Uterus (tissue), 2 donors: ENCODE results near the gene SHROOM3.

Source experiments
- CTCF ChIP-seq, 4 experiments: fragments of 200-600 bp in 2 of 4; fragments of 450-650 bp in 2 of 4; sonication (generic) in 2 of 4; IDR thresholded peaks; one replicate each; pipeline ENCODE4 v1.5.1; 2016 to 2019; ENCODE audit warnings: antibody characterized with exemption in 4 of 4, mild to moderate bottlenecking in 2 of 4, moderate library complexity in 1 of 4
- POLR2A ChIP-seq, 2 donors: fragments of 450-650 bp; IDR thresholded peaks; one replicate each; pipeline ENCODE4 v1.6.1; 2016; ENCODE audit warnings: antibody characterized with exemption in 2 of 2, mild to moderate bottlenecking in 1 of 2, moderate library complexity in 1 of 2

- no peak for TF ChIP-seq POLR2A (IDR thresholded peaks at IDR 0.05)
- peak in 3 of 4 experiments; percentile 23 to 50 (median 35) for TF ChIP-seq CTCF (IDR thresholded peaks at IDR 0.05)
Observed at GRCh38 chr4:76430519-76431388, 4.3 kb upstream of the SHROOM3 start.
